HFF-Myc (cell line): ENCODE data around the gene MIS18BP1.

Experiments
- DNase-seq: peaks from one replicate; pipeline ENCODE4 v3.0.0-alpha.2; 2011; ENCODE audit warnings: low read depth; ENCODE audit errors: extremely low read depth
- H3K4me3 ChIP-seq: replicated peaks from 2 replicates; pipeline ENCODE4 v1.5.1; 2011; ENCODE audit warnings: low read depth, mild to moderate bottlenecking, control low read depth, low read length
- CTCF ChIP-seq: IDR thresholded peaks from 2 replicates; pipeline ENCODE4 v1.5.1; 2012; ENCODE audit warnings: mild to moderate bottlenecking, low read depth, low read length, control low read depth; ENCODE audit errors: missing control alignments

The MIS18BP1 gene

DNA sequence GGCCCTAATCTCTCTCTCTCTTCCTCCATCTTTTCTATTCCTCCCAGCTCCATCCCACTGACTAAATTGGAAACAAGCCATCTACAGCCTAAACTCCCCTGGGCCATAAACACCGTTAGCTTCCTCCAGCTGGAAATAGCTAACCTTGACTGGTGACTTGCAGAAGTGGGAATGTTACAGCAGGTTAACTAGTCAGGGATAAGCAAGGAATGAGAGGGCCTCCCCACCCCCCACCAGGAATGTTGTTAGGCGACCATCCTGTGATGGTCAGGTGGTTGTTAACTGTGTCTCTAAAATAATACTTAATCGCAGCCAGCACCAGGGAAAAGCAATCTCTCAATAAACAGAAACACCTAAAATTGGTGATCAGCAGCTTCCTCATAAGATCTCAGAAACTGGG lies 40.8 kb downstream of the MIS18BP1 start:
- H3K4me3 ChIP-seq = no peak overlapping the region
- DNase-seq = no peak
- no peak for TF ChIP-seq CTCF

- H3K4me3 ChIP-seq = no peak overlapping the region
- no peak for DNase-seq
- TF ChIP-seq CTCF = no peak
Measured at GRCh38 chr14:45211295-45211694, 41.7 kb downstream of the MIS18BP1 start.

- no peak for DNase-seq
- TF ChIP-seq CTCF = no peak
- no peak overlapping the region for H3K4me3 ChIP-seq
Measured at GRCh38 chr14:45210159-45210558, 42.8 kb downstream of the MIS18BP1 start.

DNA sequence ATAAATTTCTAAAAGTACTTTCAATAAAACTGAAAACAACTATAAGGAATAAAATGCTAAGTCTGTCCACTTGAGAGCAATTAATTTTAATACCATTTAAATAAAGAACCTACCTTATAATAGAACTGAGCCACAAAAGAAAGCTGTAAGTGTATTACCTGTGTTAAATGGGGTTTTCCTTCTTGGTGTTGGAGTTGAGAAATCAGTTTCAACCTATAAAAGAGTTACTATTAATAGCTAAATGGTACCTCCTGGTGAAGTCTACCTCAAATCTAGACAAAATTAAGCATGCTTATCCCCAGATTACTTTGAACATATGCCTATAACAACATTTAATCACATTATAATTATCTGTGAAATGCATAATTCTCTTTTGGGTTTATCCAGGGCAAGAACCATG lies 48.8 kb downstream of the MIS18BP1 start:
- no peak for TF ChIP-seq CTCF
- H3K4me3 ChIP-seq = no peak overlapping the region
- DNase-seq = no peak

- TF ChIP-seq CTCF = peak; percentile 19
- DNase-seq = no peak
- no peak overlapping the region for H3K4me3 ChIP-seq
Measured at GRCh38 chr14:45201905-45202304, 51.1 kb downstream of the MIS18BP1 start.

- no peak for TF ChIP-seq CTCF
- H3K4me3 ChIP-seq = no peak overlapping the region
- DNase-seq = no peak
Measured at GRCh38 chr14:45199230-45199629, 53.8 kb downstream of the MIS18BP1 start.

DNA sequence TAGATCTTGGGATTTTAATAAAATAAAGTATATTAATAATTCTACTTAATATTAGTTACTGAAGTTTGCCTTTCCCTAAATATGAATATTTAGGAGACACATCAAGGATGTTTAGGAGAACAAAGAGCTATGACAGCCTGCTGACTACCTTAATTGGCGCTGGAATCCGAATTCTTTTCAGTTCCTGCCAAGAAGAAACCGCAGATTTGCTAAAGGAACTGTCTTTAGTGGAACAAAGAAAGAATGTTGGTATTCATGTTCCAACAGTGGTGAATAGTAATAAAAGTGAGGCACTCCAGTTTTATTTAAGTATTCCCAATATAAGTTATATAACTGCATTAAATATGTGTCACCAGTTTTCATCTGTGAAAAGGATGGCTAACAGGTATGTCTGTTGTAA lies 54.5 kb downstream of the MIS18BP1 start:
- DNase-seq = no peak
- H3K4me3 ChIP-seq = no peak overlapping the region
- no peak for TF ChIP-seq CTCF
